Measurements from ENCODE around the gene NXT1. TPM values are rescaled to one million over a fixed set of nuclear protein-coding genes. Genes with fewer than 3 reads are reported as not detected.

The NXT1 gene
- total and polyA plus RNA-seq, 7 experiments from 2014 or later, result 20.1 to 71.8 (median 50.3) TPM

DNA sequence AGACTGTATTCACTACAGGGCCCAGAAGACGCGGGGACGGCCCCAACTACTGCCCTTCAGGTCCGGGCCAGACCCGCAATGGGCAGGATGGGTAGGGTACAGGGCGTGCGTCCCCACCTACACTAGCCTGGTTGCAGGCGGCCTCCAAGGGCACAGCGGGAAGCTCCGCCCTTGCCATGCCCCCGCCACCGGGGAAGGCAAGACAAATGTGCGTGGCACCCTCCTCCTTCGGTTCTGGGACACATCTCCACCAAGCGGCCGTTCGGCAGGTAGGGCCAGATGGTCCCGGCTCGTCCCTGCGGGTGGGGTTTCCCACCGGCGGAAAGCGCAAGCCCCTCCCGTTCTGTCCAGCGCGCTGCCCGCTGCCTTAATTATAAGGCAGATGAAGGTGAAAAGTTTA, 5.6 kb downstream of the NXT1 start:
- intact Hi-C loops (cut with micrococcal nuclease), result loop anchor here (10.0 kb wide), 1 partner anchor 669 kb away; no protein-coding TSS in a partner anchor
- H3K4me1 ChIP-seq (ENCODE audit: control insufficient read depth in 2 of 2, insufficient read depth in 2 of 2, low read length in 2 of 2), result peaks cover 25 to 28% of the 10 kb centered on the region in 2 donors
- POLR2A ChIA-PET, result interaction anchor here (1.3 kb wide), 1 partner anchor 66 kb away, joined by 4 read pairs; the partner anchor contains the start of gene NAPB

DNA sequence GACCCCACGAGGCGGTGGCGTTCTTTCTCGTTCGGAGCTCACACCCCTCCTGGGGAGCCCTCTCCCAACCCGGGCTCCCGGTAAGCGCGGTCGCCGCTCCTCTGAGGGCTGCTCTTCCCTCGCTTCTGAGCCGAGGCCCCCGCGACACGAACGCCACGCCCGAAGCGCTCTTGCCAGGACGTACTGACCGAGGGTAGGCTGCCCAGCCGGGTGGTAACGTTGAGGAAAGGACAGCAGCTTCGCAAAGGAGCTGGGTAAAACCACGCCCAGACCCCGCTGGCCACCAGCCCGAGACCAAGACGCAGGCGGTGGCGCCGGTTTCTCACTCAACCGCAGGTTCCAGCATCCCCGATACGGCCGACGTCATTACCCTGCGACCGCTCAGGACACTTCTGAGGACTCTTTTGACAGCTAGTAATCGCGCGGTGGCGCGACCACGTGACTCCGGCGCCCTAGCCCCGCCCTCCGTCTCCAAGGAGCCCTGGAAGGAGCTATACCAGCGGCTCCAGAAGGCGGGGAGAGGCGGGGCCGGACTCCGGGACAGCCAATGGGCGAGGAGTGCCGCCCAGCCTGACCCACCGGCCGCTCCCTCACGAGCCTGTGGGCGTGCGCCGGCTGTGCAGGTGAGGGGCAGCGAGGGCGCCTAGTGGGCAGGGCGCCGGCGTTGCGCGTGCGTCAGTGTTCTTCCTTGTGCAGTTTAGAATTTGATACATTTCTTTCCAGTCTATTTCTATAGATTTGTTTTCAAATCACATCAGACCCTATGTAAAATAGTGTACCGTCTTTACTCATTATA, 7.4 kb downstream of the NXT1 start:
- Mint-ChIP-seq H3K36me3 (peaks cover 0 to 10% (median 0%) of the 10 kb centered on the region in 5 donors), H3K9me3 (peaks cover 0 to 7% (median 0%) of the 10 kb centered on the region in 11 donors), H3K27ac (peak overlapping the region; percentile 94 to 98 (median 97)), H3K4me1 (peaks cover 17 to 38% (median 34%) of the 10 kb centered on the region in 7 donors), H3K27me3 (peaks cover 0 to 4% (median 0%) of the 10 kb centered on the region in 5 donors), H3K4me3 (peak overlapping the region; percentile 91 to 95 (median 93))
- no peaks in the 10 kb centered on the region for H3K27me3 ChIP-seq (ENCODE audit: control insufficient read depth in 2 of 2, insufficient read depth in 2 of 2, low read length in 2 of 2)
- POLR2A ChIA-PET, result interaction anchor here (0.6 to 5.0 kb wide), 8 partner anchors 8 to 1700 kb away, joined by 3 to 88 read pairs (median 4); partner anchors contain the start of genes ACSS1, NAPB and NXT1
- H3K4me1 ChIP-seq (ENCODE audit: control insufficient read depth in 2 of 2, insufficient read depth in 2 of 2, low read length in 2 of 2), result peaks cover 14 to 22% of the 10 kb centered on the region in 2 donors
- H3K27ac ChIP-seq (ENCODE audit: low read depth, low read length), result peak overlapping the region; percentile 92
- CTCF ChIA-PET, result interaction anchor here (1.5 to 2.3 kb wide), 3 partner anchors 8 to 64 kb away, joined by 4 to 12 read pairs (median 6); partner anchors contain the start of genes NAPB and NXT1
- peak overlapping the region; percentile 85 for H3K4me3 ChIP-seq (ENCODE audit: low read length)
- H3K9me3 ChIP-seq (ENCODE audit: control insufficient read depth in 2 of 3, low read length in 3 of 3), result no peaks in the 10 kb centered on the region
- peaks cover 0 to 10% (median 0%) of the 10 kb centered on the region in 3 experiments for H3K36me3 ChIP-seq (ENCODE audit: control insufficient read depth in 2 of 3, insufficient read depth in 3 of 3, low read length in 3 of 3)
- DNase-seq (peak; percentile 97 to 99 (median 98)), ATAC-seq (peak; percentile 81)
- intact Hi-C loops (cut with micrococcal nuclease), result loop anchor here (1.0 to 10.0 kb wide), 6 partner anchors 8 to 1839 kb away; partner anchors contain the start of genes NXT1 (in 2 of the 2), ACSS1 (in 1 of the 2) and NAPB (in 1 of the 2)

More for the DNA sequence above, 5.6 kb downstream of the NXT1 start:
- DNase-seq (no peak), ATAC-seq (no peak)
- peaks cover 24 to 47% (median 40%) of the 10 kb centered on the region in 7 donors for H3K4me1 Mint-ChIP-seq
- Histone ChIP-seq H3K36me3 (ENCODE audit: control insufficient read depth in 2 of 3, insufficient read depth in 3 of 3, low read length in 3 of 3) (peaks cover 0 to 10% (median 0%) of the 10 kb centered on the region in 3 experiments), H3K27me3 (ENCODE audit: control insufficient read depth in 2 of 2, insufficient read depth in 2 of 2, low read length in 2 of 2) (no peaks in the 10 kb centered on the region), H3K27ac (ENCODE audit: low read depth, low read length) (no peak overlapping the region), H3K4me3 (ENCODE audit: low read length) (no peak overlapping the region), H3K9me3 (ENCODE audit: control insufficient read depth in 2 of 3, low read length in 3 of 3) (no peaks in the 10 kb centered on the region)
- H3K4me3 Mint-ChIP-seq, result peak overlapping the region in 3 of 10 donors; percentile 2 to 94 (median 35)
- peaks cover 0 to 4% (median 0%) of the 10 kb centered on the region in 11 donors for H3K9me3 Mint-ChIP-seq
- H3K27me3 Mint-ChIP-seq, result peaks cover 0 to 2% (median 0%) of the 10 kb centered on the region in 5 donors
- H3K36me3 Mint-ChIP-seq, result peaks cover 0 to 10% (median 0%) of the 10 kb centered on the region in 5 donors
- CTCF ChIA-PET, result no interaction called here
- peak overlapping the region in 3 of 9 donors; percentile 51 to 98 (median 75) for H3K27ac Mint-ChIP-seq

DNA sequence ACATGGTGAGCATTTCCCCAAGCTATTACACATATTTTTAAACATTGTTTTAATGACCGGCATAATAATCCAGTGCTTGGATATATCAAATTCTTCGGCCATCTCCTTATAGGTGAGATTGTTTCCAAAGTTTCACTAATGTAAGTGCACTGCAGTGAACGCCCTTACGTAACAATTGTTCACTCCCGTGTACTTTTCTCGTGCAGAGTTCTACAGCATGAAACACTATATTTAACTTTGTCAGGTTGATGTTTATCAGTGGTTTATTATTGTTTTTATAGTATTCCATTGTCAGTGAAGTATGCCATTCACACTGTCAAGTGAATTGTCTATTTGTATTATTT, 7.9 kb downstream of the NXT1 start:
- H3K27ac ChIP-seq (ENCODE audit: low read depth, low read length), result peak overlapping the region; percentile 92
- Mint-ChIP-seq H3K9me3 (peaks cover 0 to 7% (median 0%) of the 10 kb centered on the region in 11 donors), H3K27me3 (peaks cover 0 to 4% (median 0%) of the 10 kb centered on the region in 5 donors), H3K27ac (peak overlapping the region; percentile 81 to 98 (median 94)), H3K36me3 (peaks cover 0 to 10% (median 0%) of the 10 kb centered on the region in 5 donors), H3K4me3 (peak overlapping the region; percentile 83 to 95 (median 93)), H3K4me1 (peaks cover 19 to 42% (median 40%) of the 10 kb centered on the region in 7 donors)
- intact Hi-C loops (cut with micrococcal nuclease), result loop anchor here (1.0 to 10.0 kb wide), 6 partner anchors 8 to 1838 kb away; partner anchors contain the start of genes NXT1 (in 2 of the 2), ACSS1 (in 1 of the 2) and NAPB (in 1 of the 2)
- DNase-seq (no peak), ATAC-seq (no peak)
- peak overlapping the region; percentile 85 for H3K4me3 ChIP-seq (ENCODE audit: low read length)
- no peaks in the 10 kb centered on the region for H3K27me3 ChIP-seq (ENCODE audit: control insufficient read depth in 2 of 2, insufficient read depth in 2 of 2, low read length in 2 of 2)
- CTCF ChIA-PET, result interaction anchor here (1.5 to 2.3 kb wide), 3 partner anchors 8 to 63 kb away, joined by 4 to 12 read pairs (median 6); partner anchors contain the start of genes NAPB and NXT1
- H3K4me1 ChIP-seq (ENCODE audit: control insufficient read depth in 2 of 2, insufficient read depth in 2 of 2, low read length in 2 of 2), result peaks cover 18 to 28% of the 10 kb centered on the region in 2 donors
- no peaks in the 10 kb centered on the region for H3K9me3 ChIP-seq (ENCODE audit: control insufficient read depth in 2 of 3, low read length in 3 of 3)
- POLR2A ChIA-PET, result interaction anchor here (0.6 to 5.0 kb wide), 7 partner anchors 8 to 1699 kb away, joined by 3 to 88 read pairs (median 4); partner anchors contain the start of genes ACSS1, NAPB and NXT1
- H3K36me3 ChIP-seq (ENCODE audit: control insufficient read depth in 2 of 3, insufficient read depth in 3 of 3, low read length in 3 of 3), result peaks cover 0 to 10% (median 0%) of the 10 kb centered on the region in 3 experiments

DNA sequence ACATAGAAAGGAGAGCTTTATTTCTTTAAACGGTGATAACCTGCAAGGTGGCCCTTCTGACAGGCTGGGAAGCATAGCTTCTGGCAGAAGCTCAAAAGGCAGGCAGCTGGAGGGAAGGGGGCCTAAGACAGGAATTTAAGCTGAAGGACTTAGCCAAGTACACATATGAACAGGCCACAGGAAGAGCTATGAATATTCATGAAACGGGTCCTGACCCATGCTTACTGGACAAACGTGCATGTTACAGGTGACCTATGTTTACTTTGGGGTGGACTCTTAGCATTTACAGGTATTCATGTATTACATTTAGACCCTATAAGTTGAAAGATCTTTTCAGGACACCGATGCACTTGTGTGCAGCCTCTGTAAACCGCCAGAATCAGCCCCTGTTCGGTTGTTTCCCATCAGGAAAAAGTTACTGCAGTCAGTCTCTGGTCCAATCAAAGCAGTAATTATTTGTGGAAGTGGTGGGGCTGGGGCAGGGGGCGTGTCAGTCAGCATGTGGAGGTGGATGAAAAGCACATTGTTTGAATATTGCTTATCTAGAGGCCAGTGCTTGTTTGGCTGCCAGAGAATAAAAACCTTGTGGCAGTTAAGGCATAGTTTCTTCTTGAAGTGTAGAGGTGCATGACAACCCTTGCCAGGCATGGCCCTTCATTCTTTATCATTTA, 8.5 kb downstream of the NXT1 start:
- H3K27me3 Mint-ChIP-seq, result peaks cover 0 to 4% (median 0%) of the 10 kb centered on the region in 5 donors
- CTCF ChIA-PET, result interaction anchor here (1.5 to 2.3 kb wide), 3 partner anchors 9 to 63 kb away, joined by 4 to 12 read pairs (median 6); partner anchors contain the start of genes NAPB and NXT1
- Histone ChIP-seq H3K27ac (ENCODE audit: low read depth, low read length) (peak overlapping the region; percentile 92), H3K4me1 (ENCODE audit: control insufficient read depth in 2 of 2, insufficient read depth in 2 of 2, low read length in 2 of 2) (peaks cover 18 to 30% of the 10 kb centered on the region in 2 donors), H3K4me3 (ENCODE audit: low read length) (no peak overlapping the region), H3K27me3 (ENCODE audit: control insufficient read depth in 2 of 2, insufficient read depth in 2 of 2, low read length in 2 of 2) (no peaks in the 10 kb centered on the region), H3K36me3 (ENCODE audit: control insufficient read depth in 2 of 3, insufficient read depth in 3 of 3, low read length in 3 of 3) (peaks cover 0 to 9% (median 0%) of the 10 kb centered on the region in 3 experiments), H3K9me3 (ENCODE audit: control insufficient read depth in 2 of 3, low read length in 3 of 3) (no peaks in the 10 kb centered on the region)
- peaks cover 0 to 9% (median 0%) of the 10 kb centered on the region in 5 donors for H3K36me3 Mint-ChIP-seq
- POLR2A ChIA-PET, result interaction anchor here (1.1 to 5.0 kb wide), 5 partner anchors 9 to 63 kb away, joined by 3 to 88 read pairs (median 5); partner anchors contain the start of genes NAPB and NXT1
- H3K4me1 Mint-ChIP-seq, result peaks cover 19 to 45% (median 43%) of the 10 kb centered on the region in 7 donors
- H3K27ac Mint-ChIP-seq, result peak overlapping the region; percentile 81 to 98 (median 94)
- intact Hi-C loops (cut with micrococcal nuclease), result loop anchor here (1.0 to 10.0 kb wide), 6 partner anchors 9 to 1838 kb away; partner anchors contain the start of genes NXT1 (in 2 of the 2), ACSS1 (in 1 of the 2) and NAPB (in 1 of the 2)
- DNase-seq (no peak), ATAC-seq (no peak)
- H3K9me3 Mint-ChIP-seq, result peaks cover 0 to 7% (median 0%) of the 10 kb centered on the region in 11 donors
- H3K4me3 Mint-ChIP-seq, result peak overlapping the region in 6 of 10 donors; percentile 83 to 95 (median 92)

DNA sequence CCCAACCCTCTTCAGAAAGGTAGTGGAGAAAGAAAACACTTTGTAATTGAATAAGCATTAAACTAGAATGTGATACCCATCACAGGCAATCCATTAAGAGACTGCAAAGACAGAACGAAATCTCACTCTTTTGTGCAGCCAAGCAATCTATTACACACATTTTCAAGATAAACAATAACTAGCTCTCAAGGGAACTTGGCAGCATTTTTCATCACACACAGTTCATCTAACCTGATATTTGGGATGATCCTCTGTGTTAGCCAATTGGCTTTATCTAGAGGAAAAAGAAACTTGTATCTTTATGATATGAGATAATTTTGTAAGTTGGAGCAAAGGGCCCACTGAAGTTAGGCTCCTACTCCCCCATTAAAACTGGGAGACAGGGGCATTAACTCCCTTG, 9.9 kb downstream of the NXT1 start:
- H3K27me3 Mint-ChIP-seq, result peaks cover 0 to 4% (median 0%) of the 10 kb centered on the region in 5 donors
- H3K36me3 ChIP-seq (ENCODE audit: control insufficient read depth in 2 of 3, insufficient read depth in 3 of 3, low read length in 3 of 3), result peaks cover 0 to 12% (median 0%) of the 10 kb centered on the region in 3 experiments
- DNase-seq, result no peak
- H3K4me1 Mint-ChIP-seq, result peaks cover 29 to 56% (median 53%) of the 10 kb centered on the region in 7 donors
- H3K27ac ChIP-seq (ENCODE audit: low read depth, low read length), result peak overlapping the region; percentile 95
- POLR2A ChIA-PET, result interaction anchor here (0.7 to 5.0 kb wide), 4 partner anchors 8 to 61 kb away, joined by 3 to 88 read pairs (median 6); partner anchors contain the start of genes NAPB and NXT1
- intact Hi-C loops (cut with micrococcal nuclease), result loop anchor here in 1 of 2 donors (2.0 kb wide), 1 partner anchor 1632 kb away; the partner anchor contains the start of gene APMAP
- no peak overlapping the region for H3K4me3 ChIP-seq (ENCODE audit: low read length)
- ATAC-seq, result no peak
- no peaks in the 10 kb centered on the region for H3K27me3 ChIP-seq (ENCODE audit: control insufficient read depth in 2 of 2, insufficient read depth in 2 of 2, low read length in 2 of 2)
- CTCF ChIA-PET, result interaction anchor here (1.1 to 1.5 kb wide), 2 partner anchors 8 to 11 kb away, joined by 4 to 8 read pairs; no protein-coding TSS in a partner anchor
- no peaks in the 10 kb centered on the region for H3K9me3 ChIP-seq (ENCODE audit: control insufficient read depth in 2 of 3, low read length in 3 of 3)
- peak overlapping the region; percentile 85 to 94 (median 86) for H3K4me3 Mint-ChIP-seq
- peaks cover 0 to 7% (median 0%) of the 10 kb centered on the region in 11 donors for H3K9me3 Mint-ChIP-seq
- peaks cover 18 to 30% of the 10 kb centered on the region in 2 donors for H3K4me1 ChIP-seq (ENCODE audit: control insufficient read depth in 2 of 2, insufficient read depth in 2 of 2, low read length in 2 of 2)
- peaks cover 8 to 12% (median 9%) of the 10 kb centered on the region in 5 donors for H3K36me3 Mint-ChIP-seq
- H3K27ac Mint-ChIP-seq, result peak overlapping the region; percentile 85 to 98 (median 95)

All from naive thymus-derived CD4-positive, alpha-beta T cell (primary cell).